OCI-LY3 (cell line): Measurements from ENCODE around the gene IGSF23.
"Not testable (repeated sequence)": the region's sequence is repeated elsewhere in the genome, so short reads cannot be mapped to it uniquely, and the experiment has no call there.

ENCODE experiments used
- H2AFZ ChIP-seq: fragments of 200-600, 300-600 bp; shearing (Covaris generic); 2 replicates; pipeline ENCODE4 v1.6.0; 2014; ENCODE audit warnings: antibody characterized with exemption, low read depth, low read length
- H3K27ac ChIP-seq: fragments of 200-600, 300-600 bp; sonication (generic); 2 replicates; pipeline ENCODE4 v1.5.1; 2014; ENCODE audit warnings: mild to moderate bottlenecking, low read length, moderate library complexity, mixed read lengths
- H3K27me3 ChIP-seq: fragments of 200-600, 300-600 bp; sonication (generic); 2 replicates; pipeline ENCODE4 v1.6.1; 2014; ENCODE audit warnings: low read depth, low read length, mixed read lengths
- H3K36me3 ChIP-seq: fragments of 200-600, 300-600 bp; sonication (generic); replicated peaks from 2 replicates; pipeline ENCODE3; 2014; ENCODE audit warnings: low read depth, low read length, mixed read lengths
- H3K4me1 ChIP-seq: fragments of 300-600, 200-600 bp; sonication (generic); 2 replicates; pipeline ENCODE4 v1.6.1; 2014; ENCODE audit warnings: low read length, mixed read lengths
- H3K4me2 ChIP-seq: fragments of 200-600, 300-600 bp; sonication (generic); 2 replicates; pipeline ENCODE4 v1.6.1; 2014; ENCODE audit warnings: low read length, mixed read lengths
- H3K4me3 ChIP-seq: fragments of 300-600, 200-600 bp; sonication (generic); 2 replicates; pipeline ENCODE4 v1.5.1; 2014; ENCODE audit warnings: antibody characterized with exemption, mild to moderate bottlenecking, low read length, moderate library complexity
- H3K79me2 ChIP-seq: fragments of 300-600, 200-600 bp; shearing (Covaris generic); 2 replicates; pipeline ENCODE4 v1.6.1; 2014; ENCODE audit warnings: mild to moderate bottlenecking, low read length, mixed read lengths
- H3K9ac ChIP-seq: fragments of 300-600, 200-600 bp; shearing (Covaris generic); 2 replicates; pipeline ENCODE4 v1.6.0; 2014; ENCODE audit warnings: mild to moderate bottlenecking, low read length, moderate library complexity
- H3K9me3 ChIP-seq: fragments of 200-600, 300-600 bp; shearing (Covaris generic); 2 replicates; pipeline ENCODE4 v1.6.1; 2014; ENCODE audit warnings: low read length, mixed read lengths; ENCODE audit not compliant: insufficient read depth
- H4K20me1 ChIP-seq: fragments of 200-600, 300-600 bp; sonication (generic); 2 replicates; pipeline ENCODE4 v1.6.1; 2016; ENCODE audit warnings: low read length, mixed read lengths; ENCODE audit not compliant: insufficient read depth
- EZH2phosphoT487 ChIP-seq: fragments of 200-600 bp; shearing (Covaris generic); IDR thresholded peaks from 2 replicates; pipeline ENCODE4 v1.6.1; 2018; ENCODE audit warnings: antibody characterized with exemption, mixed run types, low read depth
- TF ChIP-seq, protein P1 (sequence below): fragments of 200-600, 300-600 bp; sonication (generic); IDR thresholded peaks from 2 replicates; pipeline ENCODE4 v1.5.1; 2014; ENCODE audit warnings: antibody characterized with exemption, low read length, low read depth

IGSF23 gene

DNA sequence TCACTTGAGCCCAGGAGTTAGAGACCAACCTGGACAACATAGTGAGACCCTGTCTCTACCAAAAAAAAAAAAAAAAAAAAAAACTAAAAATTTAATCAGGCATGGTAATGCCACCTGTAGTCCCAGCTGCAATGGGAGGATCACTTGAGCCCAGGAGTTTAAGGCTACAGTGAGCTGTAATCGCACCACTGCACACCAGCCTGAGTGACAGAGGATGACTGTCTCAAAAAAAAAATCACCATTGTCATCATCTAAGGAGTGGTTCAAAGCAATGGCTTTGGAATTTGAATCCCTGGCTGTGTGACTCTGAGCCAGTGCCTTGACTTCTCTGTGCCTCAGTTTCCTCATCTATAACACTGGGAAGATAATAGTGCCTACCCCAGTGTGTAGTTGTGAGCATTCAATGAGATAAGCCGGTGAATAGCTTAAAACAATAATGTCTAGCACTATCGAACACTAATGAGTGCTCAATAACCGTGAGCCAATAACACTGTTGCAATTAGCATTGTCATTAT, 11.5 kb downstream of the IGSF23 start:
- no peaks in the 10 kb centered on the region for H3K79me2 ChIP-seq
- H3K9me3 ChIP-seq: no peaks in the 10 kb centered on the region
- H3K4me3 ChIP-seq: no peak overlapping the region
- no peak overlapping the region for H3K9ac ChIP-seq
- H4K20me1 ChIP-seq: no peaks in the 10 kb centered on the region
- no peak overlapping the region for H3K27ac ChIP-seq
- H3K4me1 ChIP-seq: no peaks in the 10 kb centered on the region
- no peak overlapping the region for H3K4me2 ChIP-seq
- no peaks in the 10 kb centered on the region for H3K36me3 ChIP-seq
- peaks cover 11% of the 10 kb centered on the region; the same call in 1 of the 2 replicates for H3K27me3 ChIP-seq
- no peak for TF ChIP-seq EZH2phosphoT487
- TF ChIP-seq, protein P1, sequence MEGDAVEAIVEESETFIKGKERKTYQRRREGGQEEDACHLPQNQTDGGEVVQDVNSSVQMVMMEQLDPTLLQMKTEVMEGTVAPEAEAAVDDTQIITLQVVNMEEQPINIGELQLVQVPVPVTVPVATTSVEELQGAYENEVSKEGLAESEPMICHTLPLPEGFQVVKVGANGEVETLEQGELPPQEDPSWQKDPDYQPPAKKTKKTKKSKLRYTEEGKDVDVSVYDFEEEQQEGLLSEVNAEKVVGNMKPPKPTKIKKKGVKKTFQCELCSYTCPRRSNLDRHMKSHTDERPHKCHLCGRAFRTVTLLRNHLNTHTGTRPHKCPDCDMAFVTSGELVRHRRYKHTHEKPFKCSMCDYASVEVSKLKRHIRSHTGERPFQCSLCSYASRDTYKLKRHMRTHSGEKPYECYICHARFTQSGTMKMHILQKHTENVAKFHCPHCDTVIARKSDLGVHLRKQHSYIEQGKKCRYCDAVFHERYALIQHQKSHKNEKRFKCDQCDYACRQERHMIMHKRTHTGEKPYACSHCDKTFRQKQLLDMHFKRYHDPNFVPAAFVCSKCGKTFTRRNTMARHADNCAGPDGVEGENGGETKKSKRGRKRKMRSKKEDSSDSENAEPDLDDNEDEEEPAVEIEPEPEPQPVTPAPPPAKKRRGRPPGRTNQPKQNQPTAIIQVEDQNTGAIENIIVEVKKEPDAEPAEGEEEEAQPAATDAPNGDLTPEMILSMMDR: no peak
- H2AFZ ChIP-seq: no peak overlapping the region

DNA sequence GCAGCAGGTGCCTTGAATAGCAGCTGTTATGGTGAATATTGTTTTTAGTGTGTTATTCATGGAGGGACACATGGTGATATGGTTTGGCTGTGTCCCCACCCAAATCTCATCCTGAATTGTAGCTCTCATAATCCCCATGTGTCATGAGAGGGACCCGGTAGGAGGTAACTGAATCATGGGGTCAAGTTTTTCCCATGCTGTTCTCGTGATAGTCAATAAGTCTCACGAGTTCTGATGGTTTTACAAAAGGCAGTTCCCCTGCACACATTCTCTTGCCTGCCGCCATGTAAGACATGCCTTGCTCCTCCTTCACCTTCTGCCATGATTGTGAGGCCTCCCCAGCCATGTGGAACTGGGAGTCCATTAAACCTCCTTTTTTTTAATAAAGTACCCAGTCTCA, 12.3 kb downstream of the IGSF23 start:
- H3K4me1 ChIP-seq, H4K20me1 ChIP-seq, H3K4me2 ChIP-seq, H3K9me3 ChIP-seq, H3K79me2 ChIP-seq, H2AFZ ChIP-seq, H3K27ac ChIP-seq, H3K36me3 ChIP-seq, H3K4me3 ChIP-seq, H3K9ac ChIP-seq: not testable (repeated sequence)
- H3K27me3 ChIP-seq: peaks cover 16% of the 10 kb centered on the region

DNA sequence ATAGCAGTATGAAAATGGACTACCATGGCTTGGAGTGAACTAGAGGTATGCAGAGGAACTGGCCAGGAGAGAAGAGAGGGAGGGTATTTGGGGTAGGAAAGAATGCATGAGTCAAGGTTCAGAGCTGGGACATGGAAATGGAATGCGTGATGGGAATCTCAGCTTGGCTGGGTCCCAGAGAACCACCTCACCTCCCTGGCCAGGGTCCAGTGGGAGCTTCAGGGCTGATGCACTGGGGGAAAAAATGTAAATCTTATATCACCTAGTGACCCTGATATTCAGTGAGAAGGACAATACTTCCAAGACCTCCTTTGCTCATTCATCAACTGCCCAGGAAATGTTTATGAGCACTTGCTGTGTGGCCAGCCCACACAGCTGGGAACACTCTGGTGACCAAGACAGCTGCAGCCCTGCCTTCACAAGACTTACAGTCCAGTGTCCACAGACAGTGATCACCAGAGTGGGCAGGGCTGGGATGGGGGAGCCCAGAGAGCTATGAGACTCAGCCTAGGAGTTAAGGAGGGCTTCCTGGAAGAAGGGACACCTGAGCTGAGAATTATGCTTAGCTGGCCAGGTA, 12.8 kb downstream of the IGSF23 start:
- Histone ChIP-seq H3K4me1 (no peaks in the 10 kb centered on the region), H3K27ac (no peak overlapping the region), H3K27me3 (peaks cover 21% of the 10 kb centered on the region), H3K9me3 (no peaks in the 10 kb centered on the region), H3K9ac (no peak overlapping the region), H4K20me1 (no peaks in the 10 kb centered on the region), H3K4me3 (no peak overlapping the region), H3K36me3 (no peaks in the 10 kb centered on the region), H3K79me2 (no peaks in the 10 kb centered on the region), H3K4me2 (no peak overlapping the region), H2AFZ (no peak overlapping the region)
- TF ChIP-seq, protein P1: no peak
- TF ChIP-seq EZH2phosphoT487: no peak

DNA sequence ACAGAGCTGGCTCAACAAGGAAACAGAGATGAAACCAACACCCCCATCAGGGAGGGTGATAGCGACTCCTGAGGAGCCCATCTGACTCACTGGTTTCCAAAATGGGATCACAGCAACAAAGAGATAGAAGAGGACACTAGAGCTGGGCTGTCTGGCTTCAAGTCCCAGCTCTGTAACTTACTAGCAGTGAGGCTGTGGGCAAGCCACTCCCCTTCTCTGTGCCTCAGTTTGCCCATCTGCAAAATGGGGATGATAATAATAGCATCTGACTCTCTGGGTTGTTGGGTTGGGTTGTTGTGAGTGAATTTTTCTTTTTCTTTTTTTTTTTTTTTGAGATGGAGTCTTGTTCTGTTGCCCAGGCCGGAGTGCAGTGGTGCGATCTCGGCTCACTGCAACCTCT, 14.3 kb downstream of the IGSF23 start:
- H3K4me3 ChIP-seq: no peak overlapping the region
- no peaks in the 10 kb centered on the region for H3K4me1 ChIP-seq
- H3K79me2 ChIP-seq: no peaks in the 10 kb centered on the region
- H3K36me3 ChIP-seq: no peaks in the 10 kb centered on the region
- H4K20me1 ChIP-seq: no peaks in the 10 kb centered on the region
- TF ChIP-seq, protein P1: no peak
- TF ChIP-seq EZH2phosphoT487: no peak
- H3K4me2 ChIP-seq: no peak overlapping the region
- no peak overlapping the region for H2AFZ ChIP-seq
- H3K9me3 ChIP-seq: no peaks in the 10 kb centered on the region
- no peak overlapping the region for H3K9ac ChIP-seq
- H3K27ac ChIP-seq: no peak overlapping the region
- peaks cover 16% of the 10 kb centered on the region for H3K27me3 ChIP-seq
